HG03558 (cell line): Measurements from ENCODE around the gene SAP25.
"Not testable (repeated sequence)": the region's sequence is repeated elsewhere in the genome, so short reads cannot be mapped to it uniquely, and the experiment has no call there.

Experiments
- ATAC-seq: cut with Tn5 transposase; IDR thresholded peaks from one replicate; pipeline ENCODE4 v1.9.1; 2021; ENCODE audit warnings: moderate number of reproducible peaks; ENCODE audit not compliant: unreplicated experiment; ENCODE audit errors: extremely low read depth

Gene SAP25

GRCh38 chr7:100577103-100577502, 3.4 kb upstream of the SAP25 start:
- ATAC-seq: no peak

DNA sequence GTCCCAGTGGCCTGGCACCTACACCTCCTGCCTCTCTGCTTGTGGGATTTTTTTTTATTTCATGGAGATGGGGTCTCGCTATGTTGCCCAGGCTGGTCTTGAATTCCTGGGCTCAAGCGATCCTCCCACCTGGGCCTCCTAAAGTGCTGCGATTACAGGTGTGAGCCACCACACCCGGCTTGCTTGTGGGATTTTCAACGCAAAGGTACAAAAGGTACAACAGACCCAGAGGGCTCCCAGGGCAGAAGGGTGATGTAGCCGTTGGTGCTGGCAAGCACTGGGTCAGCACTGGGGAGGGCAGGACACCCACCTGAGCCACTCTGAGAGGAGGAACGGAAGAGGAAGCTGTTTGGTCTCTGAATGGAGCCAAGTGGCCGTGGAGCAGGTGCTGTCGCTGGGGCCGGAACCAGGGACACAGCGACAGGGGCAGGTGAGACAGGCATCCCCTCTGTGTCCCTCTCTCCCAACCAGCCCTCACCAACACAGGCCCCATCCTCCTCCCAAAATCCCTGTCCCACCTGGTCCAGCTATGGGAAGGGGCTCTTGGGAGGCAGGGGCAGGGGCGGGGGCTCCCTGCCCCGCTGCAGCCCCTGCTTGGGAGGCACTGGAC, 2.8 kb upstream of the SAP25 start:
- ATAC-seq: no peak

DNA sequence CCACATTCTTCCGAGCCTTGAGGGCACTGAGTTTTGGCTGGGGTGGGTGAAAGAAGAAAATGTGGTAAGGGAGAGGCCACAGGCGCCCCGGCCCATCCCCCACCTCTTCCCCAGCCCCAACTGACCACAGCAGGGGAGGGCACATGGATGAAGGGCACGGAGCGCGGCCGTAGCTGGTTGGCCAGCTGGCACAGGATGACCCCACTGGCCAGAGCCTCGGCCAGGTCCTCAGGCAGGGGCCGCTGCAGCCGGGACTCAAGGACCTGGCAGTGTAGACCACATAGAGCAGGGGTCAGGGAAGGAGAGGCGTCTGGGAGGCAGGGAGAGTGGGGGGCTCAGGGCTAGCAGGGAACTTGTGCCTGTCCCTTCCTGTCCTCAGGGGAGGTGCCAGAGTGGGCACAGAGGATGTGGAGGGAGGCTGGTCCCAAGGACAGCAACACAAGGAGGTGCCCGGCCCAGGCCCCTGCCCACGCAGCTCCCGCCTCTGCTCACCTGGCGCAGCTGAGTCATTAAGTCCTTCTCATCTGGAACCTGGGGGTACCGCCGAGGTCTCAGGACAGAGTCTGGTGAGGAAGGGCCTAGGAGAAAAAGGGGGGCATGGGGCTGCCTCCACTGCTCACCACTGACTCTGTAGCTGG, 2.2 kb upstream of the SAP25 start:
- ATAC-seq: no peak

- ATAC-seq: no peak
Observed at GRCh38 chr7:100575206-100575631, 1.5 kb upstream of the SAP25 start.

GRCh38 chr7:100574362-100575205, 884 bp upstream of the SAP25 start:
- no peak for ATAC-seq

GRCh38 chr7:100572949-100573675, 588 bp downstream of the SAP25 start:
- ATAC-seq: no peak

DNA sequence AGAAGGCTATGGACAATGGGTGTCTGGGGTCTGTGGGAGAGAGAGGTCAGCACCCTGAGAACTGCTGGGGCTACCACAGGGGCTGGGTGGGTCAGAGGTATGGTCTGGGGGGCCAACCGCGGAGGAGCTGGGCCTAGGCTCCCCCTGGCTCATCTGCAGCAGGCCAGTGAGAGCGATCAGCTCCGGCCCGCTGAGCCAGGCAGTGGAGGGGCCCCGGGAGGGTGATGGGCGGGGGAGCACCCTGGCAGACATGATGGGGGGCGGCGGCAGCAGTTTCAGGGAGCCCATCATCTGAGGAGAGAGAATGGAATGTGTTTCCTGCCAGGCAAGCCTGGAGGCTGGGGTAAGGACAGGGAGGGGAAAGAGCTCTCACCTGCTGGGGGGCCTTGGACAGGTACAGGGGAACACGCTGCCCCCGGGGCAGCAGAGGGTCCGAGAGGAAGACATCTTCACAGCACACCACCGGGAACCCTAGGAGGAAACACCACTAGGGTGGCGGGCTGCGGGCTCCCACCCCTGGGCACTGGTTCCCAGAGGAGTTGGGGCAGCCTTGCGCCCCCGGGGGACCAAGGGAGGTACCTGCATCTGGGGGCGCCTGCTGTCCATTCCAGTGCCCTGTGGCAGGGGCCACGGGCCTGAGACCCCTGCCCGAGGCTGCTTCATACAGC, 1.3 kb downstream of the SAP25 start:
- ATAC-seq: no peak

GRCh38 chr7:100571829-100572116, 1.9 kb downstream of the SAP25 start:
- no peak for ATAC-seq

- ATAC-seq: no peak
Observed at GRCh38 chr7:100570954-100571828, 2.5 kb downstream of the SAP25 start.

DNA sequence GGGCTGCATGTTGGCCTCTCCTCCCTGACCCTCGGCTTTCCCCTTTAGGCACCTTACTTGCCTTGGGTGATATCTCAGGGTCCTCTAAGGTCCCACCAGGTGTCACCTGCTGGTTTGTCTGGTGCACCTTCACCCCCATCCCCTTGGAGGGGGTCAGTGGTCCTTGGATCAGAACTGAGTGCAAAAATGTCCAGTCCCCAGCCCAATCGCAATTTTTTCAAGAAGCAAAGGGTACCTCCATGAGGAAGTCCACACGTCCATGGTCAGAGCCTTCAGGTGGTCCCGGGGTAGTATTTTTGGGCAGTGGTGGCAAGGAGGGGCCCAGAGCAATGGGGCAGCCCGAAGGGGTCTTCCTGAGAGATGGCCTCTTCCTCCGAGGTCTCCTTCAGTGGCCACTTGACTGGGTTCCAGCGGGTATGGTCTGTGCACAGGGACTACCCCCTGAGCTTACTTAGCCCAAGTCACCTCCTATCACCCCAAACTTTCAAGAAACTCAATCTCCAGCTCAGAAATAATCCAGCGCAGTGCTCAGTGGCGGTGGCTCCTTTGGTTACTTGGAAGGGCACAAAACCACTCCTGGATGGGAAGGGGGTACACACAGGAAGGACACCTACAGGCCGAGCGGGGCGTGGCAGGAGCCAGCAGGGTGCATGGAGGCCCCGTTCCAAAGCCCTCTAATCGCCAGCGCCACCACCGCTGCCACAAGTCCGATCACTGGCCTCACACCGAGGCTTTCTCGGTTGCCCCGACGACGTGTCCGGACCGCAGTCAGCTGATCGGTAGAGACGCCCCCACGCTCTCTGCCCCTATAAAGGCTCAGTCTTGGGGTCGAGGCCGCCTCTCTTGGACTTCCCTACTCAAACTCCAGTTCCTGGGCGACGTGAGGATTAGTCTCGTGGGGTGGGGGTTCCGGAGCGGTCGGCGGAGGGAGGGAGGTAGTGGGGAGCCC, 4.5 kb downstream of the SAP25 start:
- no peak for ATAC-seq

DNA sequence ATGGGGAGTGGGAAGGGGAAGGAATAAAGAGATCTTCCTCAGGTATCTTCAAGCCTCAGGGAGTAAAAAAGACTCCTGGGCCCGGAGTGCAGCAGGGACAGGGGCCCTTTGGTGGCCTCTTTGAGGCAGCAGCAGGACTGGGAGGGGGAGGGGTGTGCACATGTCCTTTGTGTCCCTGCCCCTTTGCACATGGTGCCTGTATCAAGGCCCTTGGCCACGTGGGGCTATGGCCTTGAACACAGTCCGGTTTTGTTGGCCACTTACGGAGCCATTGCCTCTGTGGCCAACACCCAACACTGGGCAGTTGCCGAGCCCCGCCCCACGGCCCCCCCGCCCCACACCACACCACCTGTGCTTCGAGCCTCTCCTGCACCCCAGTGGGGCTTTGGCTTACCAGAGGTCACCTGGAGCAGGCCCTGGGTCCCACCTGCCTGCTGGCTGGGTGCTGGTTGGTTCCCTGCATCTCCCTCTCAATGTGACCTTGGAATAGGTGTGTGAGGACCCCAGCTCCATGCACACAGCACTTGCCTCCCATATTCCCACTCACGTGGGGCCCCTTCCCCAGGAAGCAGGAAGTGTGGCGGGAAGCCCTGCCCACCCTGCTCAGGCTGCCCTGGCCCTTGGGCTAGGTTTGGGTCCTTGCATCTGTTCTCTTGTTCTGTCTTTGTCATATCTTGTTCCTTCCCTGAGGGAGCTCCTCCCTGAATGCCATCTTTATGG, 5.4 kb downstream of the SAP25 start:
- ATAC-seq: no peak

DNA sequence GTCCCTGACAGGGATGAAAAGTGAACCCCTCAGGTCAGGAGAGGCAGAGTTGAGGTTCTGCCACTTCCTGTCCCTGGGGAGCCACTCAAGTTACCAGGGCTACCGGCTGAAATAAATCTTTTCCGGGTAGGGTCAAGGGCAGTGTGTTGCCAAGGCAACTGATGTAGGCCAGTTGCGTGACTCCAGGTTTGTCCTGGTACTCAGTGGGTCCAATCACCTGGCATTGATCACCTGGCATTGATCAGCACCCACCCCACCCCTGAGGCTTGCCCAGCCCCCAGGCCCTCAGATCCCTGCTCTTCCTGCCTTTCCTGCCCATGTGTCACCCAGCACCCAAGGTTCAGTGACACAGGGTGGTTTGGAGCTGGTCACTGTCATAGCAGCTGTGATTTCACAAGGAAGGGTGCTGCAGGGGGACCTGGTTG, 5.9 kb downstream of the SAP25 start:
- no peak for ATAC-seq

- no peak for ATAC-seq
Observed at GRCh38 chr7:100567031-100567730, 6.5 kb downstream of the SAP25 start.

DNA sequence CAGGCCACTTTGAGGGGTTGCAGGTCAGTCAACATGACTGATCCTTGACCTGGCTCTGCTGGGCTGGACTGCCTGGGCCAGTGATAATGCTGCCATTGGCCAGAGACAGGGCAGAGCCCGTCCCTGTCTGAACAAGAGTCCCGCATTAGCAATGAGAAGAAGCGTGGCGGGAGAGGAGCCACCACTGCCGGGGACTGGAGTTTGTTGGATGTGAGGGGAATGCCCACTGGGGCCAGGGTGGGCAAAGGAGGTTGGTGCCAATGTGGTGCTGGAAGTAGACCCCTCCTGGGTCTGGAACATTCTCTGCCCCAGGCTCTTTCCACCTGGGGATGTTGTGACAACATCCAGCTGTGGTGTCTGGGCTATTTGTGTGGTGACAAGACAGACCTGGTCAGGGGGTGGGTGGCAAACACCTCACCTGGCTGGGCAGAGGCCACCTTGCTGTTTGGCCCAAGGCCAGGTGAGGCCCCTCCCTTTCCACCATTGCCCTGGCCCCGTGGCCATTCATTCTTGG, 7.6 kb downstream of the SAP25 start:
- no peak for ATAC-seq

GRCh38 chr7:100565133-100565571, 8.5 kb downstream of the SAP25 start:
- ATAC-seq: no peak

DNA sequence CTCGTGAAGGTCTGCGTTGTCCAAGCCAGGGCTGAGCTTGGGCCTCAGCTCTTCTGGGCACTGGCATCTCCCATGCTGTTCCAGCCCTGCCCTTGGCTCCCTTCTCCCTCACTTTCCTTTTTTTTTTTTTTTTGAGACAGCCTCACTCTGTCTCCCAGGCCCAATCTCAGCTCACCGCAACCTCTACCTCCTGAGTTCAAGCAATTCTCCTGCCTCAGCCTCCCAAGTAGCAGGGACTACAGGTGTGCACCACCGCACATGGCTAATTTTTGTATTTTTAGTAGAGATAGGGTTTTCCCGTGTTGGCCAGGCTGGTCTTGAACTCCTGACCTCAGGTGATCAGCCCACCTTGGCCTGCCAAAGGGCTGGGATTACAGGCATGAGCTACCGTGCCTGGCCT, 9.3 kb downstream of the SAP25 start:
- ATAC-seq: not testable (repeated sequence)
